Fibroblast of skin of left biceps (primary cell): ENCODE data around the gene FCHO2.

Source experiments
- DNase-seq, 2 experiments: peaks; one replicate each; pipeline ENCODE4 v3.0.0-alpha.2; 2013; ENCODE audit warnings: low read depth in 2 of 2

The FCHO2 gene

DNA sequence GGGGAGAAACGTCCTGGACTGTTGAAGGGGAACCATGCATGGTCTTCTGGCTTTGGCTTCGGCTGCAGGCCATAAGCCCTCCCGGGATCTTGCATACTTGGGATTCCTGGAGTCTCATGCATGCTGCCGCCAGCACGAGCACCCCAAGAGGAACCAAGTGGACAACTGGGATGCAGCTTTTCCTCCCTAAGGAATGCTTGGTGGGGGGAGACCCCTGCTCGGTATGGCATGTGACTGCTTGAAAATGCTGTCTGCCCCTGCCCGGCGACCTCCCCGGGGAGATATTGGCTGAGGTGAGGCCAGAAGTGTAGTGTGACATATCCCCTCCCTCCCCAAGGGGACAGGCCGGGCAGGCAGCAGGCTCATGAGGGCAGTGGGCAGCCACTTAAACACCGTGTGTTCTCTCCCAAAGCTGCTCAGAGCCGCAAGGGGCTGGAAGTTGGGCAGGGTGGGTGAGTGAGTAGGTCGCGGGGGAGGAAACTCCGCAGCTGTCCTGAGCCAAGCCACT, 180.3 kb downstream of the FCHO2 start:
- no peak for DNase-seq

DNA sequence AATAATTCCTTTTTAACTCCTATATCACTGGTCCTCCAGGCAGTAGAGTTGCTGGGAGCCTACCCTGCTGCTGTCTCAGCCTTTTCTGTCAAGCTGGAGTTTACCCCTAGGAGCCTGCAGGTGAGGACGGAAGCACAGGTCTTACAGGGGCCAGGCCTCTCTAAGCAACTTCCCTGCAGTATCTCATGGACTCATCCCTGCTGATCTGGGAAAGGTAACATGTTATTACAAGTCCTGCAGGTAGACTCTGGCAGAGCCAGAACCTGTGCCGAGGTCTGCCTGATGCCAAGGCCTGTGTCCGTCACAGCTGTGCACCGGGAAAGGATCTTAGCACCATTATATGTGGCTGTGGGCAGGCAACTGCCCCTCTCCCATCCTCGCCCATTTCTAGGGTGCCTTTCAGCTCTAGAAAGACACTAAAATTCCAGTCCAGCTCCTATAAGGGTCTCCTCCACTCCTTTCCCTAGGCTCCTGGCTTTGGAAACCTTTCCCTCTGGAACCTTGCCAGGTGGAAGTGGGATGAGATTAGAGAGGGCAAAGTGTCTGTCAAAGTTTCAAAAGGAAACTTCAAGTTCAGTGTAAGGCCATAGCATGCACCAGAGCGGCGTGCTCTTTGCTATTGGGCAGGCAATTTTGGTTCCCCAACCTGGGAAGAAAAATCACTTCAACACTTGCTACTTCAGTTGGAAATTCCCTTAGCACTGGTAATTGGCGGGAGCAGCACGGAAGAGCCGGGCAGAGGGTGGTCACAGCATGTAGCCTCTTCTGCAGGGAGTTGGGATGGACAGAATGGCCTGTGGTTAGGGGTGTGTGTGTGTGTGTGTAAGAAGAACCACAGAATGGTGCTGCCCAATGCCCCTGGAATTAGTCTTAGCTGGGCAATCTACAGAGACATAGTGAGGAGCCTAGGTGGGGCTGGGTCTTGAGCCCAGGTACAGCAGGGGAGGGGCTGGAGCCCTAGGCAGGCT, 182.0 kb downstream of the FCHO2 start:
- DNase-seq, result no peak

- DNase-seq, result no peak
Observed at GRCh38 chr5:73139485-73139884, 183.6 kb downstream of the FCHO2 start.
